Spleen (tissue), 11 donors: Measurements from ENCODE around the gene FBXW4. TPM values are rescaled to one million over a fixed set of nuclear protein-coding genes. Genes with fewer than 3 reads are reported as not detected.

Experiments used
- DNase-seq: peaks from one replicate; pipeline ENCODE4 v3.0.0-alpha.2; 2020
- H3K27ac ChIP-seq, 8 donors: fragments of 200-600 bp; sonication (generic) in 7 of 8; 1 replicate in 4 of 8; 2 replicates in 4 of 8; pipeline versions ENCODE4 v1.5.0 to v1.8.0; 2016 to 2021; ENCODE audit warnings: inconsistent platforms in 4 of 8, mild to moderate bottlenecking in 4 of 8, moderate library complexity in 1 of 8
- H3K27me3 ChIP-seq, 7 donors: fragments of 200-600 bp; sonication (generic) in 6 of 7; replicated peaks in 1 of 7; 1 replicate in 4 of 7; 2 replicates in 3 of 7; pipeline versions ENCODE4 v1.5.0 to v1.8.0; 2016 to 2021; ENCODE audit warnings: inconsistent platforms in 3 of 7, mild to moderate bottlenecking in 1 of 7
- H3K36me3 ChIP-seq, 6 donors: fragments of 200-600 bp; sonication (generic) in 5 of 6; 1 replicate in 4 of 6; 2 replicates in 2 of 6; pipeline versions ENCODE4 v1.5.0 to v1.8.0; 2016 to 2021; ENCODE audit warnings: inconsistent platforms in 2 of 6
- H3K4me1 ChIP-seq, 6 donors: fragments of 200-600 bp; sonication (generic) in 5 of 6; 1 replicate in 3 of 6; 2 replicates in 3 of 6; pipeline versions ENCODE4 v1.5.0 to v1.8.0; 2016 to 2021; ENCODE audit warnings: inconsistent platforms in 3 of 6
- H3K4me3 ChIP-seq, 8 donors: fragments of 200-600 bp; sonication (generic) in 7 of 8; 1 replicate in 4 of 8; 2 replicates in 4 of 8; pipeline versions ENCODE4 v1.5.0 to v1.8.0; 2016 to 2021; ENCODE audit warnings: inconsistent platforms in 4 of 8, mild to moderate bottlenecking in 4 of 8, moderate library complexity in 2 of 8
- H3K9me3 ChIP-seq, 8 donors: fragments of 200-600 bp; sonication (generic) in 7 of 8; 1 replicate in 4 of 8; 2 replicates in 4 of 8; pipeline versions ENCODE4 v1.5.0 to v1.8.0; 2016 to 2021; ENCODE audit warnings: inconsistent platforms in 4 of 8
- POLR2A ChIP-seq, 3 donors: fragments of 450-650 bp; IDR thresholded peaks; one replicate each; pipeline ENCODE4 v1.5.1; 2017; ENCODE audit warnings: antibody characterized with exemption in 3 of 3, mild to moderate bottlenecking in 1 of 3
- POLR2AphosphoS5 ChIP-seq, 3 donors: sonication (generic); formaldehyde crosslinking; IDR thresholded peaks; one replicate each; pipeline ENCODE4 v1.5.1; 2017; ENCODE audit warnings: antibody characterized with exemption in 3 of 3
- WGBS, 5 donors: extraction: QIAGEN DNeasy Blood & Tissue Kit in 3 of 5; methylation state at CpG; one replicate each; pipeline versions ENCODE4 v1.1.5 to v1.1.7; 2013 to 2018; 5-methylcytosine and 5-hydroxymethylcytosine counted together
- intact Hi-C: fragments of 100-400 bp; cut with DNase I; formaldehyde crosslinking; loops from one replicate; pipeline ENCODE4 v1.15.0; 2023; ENCODE audit warnings: low total_unique reads
- polyA plus RNA-seq, 3 donors: library from polyadenylated mRNA; stranded (reverse); fragments of 200-250 nt; gene quantifications; one replicate each; pipeline ENCODE4 v1.2.1, GENCODE V29; 2013
- total RNA-seq, 7 donors: library from RNA; depleted of rRNA in 3 of 7; stranded (reverse); fragments of >200 nt in 3 of 7; fragmentation: NEBNext Ultra II Directional in 4 of 7; extraction: Animal tissue kit (Norgen Biotek cat#: 25700) in 4 of 7; gene quantifications; one replicate each; pipeline versions ENCODE4 v1.1.0 to v1.2.1, GENCODE V29; 2016 to 2021
- TF ChIP-seq, protein P1 (sequence below), 11 experiments: fragments of 200-600 bp in 7 of 11; fragments of 450-650 bp in 4 of 11; sonication (generic) in 4 of 11; IDR thresholded peaks in 8 of 11; conservative IDR thresholded peaks in 3 of 11; 1 replicate in 7 of 11; 2 replicates in 4 of 11; pipeline versions ENCODE4 v1.4.0 to v1.8.0; 2016 to 2021; ENCODE audit warnings: antibody characterized with exemption in 11 of 11, inconsistent platforms in 4 of 11, mild to moderate bottlenecking in 1 of 11
- donor health status: healthy with polysubstance abuse.
- donor health status: DM: no; HTN: no; CAD: no; lungs with moderate emphysema.
- donor health status: DM: no; HTN: no; CAD: no.
- donor health status: Bipolar disorder and iron deficiency.
- donor health status: healthy.
- donor health status: DM: no; HTN: no; CAD: no.
- donor health status: DM: yes; HTN: yes; CAD: no.

Gene FBXW4
- total and polyA plus RNA-seq, 10 donors = 24.1 to 78.1 (median 54.8) TPM

DNA sequence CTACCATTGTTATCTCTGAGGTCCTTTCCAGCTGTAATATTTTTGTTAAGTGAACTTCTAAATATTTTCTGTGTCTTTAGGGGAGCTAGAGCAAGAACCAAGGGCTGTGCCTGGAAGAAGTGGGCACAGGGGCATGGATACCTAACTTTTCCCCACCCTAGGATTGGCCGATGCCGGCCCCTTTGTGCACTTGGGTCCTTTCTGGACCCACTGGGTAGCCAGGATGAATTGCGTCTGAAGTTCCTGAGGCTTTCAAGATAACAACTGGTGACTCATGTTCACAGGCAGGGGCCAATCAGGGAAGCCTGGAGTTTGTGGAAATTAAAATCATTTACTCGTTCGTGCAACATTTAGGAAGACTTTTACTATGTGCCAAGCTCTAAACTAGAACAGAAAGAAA, 106.1 kb downstream of the FBXW4 start:
- no peaks in the 10 kb centered on the region for H3K27me3 ChIP-seq
- DNase-seq = peak; percentile 47
- TF ChIP-seq POLR2A (IDR thresholded peaks at IDR 0.05) (no peak), POLR2AphosphoS5 (IDR thresholded peaks at IDR 0.05) (no peak)
- TF ChIP-seq, protein P1, sequence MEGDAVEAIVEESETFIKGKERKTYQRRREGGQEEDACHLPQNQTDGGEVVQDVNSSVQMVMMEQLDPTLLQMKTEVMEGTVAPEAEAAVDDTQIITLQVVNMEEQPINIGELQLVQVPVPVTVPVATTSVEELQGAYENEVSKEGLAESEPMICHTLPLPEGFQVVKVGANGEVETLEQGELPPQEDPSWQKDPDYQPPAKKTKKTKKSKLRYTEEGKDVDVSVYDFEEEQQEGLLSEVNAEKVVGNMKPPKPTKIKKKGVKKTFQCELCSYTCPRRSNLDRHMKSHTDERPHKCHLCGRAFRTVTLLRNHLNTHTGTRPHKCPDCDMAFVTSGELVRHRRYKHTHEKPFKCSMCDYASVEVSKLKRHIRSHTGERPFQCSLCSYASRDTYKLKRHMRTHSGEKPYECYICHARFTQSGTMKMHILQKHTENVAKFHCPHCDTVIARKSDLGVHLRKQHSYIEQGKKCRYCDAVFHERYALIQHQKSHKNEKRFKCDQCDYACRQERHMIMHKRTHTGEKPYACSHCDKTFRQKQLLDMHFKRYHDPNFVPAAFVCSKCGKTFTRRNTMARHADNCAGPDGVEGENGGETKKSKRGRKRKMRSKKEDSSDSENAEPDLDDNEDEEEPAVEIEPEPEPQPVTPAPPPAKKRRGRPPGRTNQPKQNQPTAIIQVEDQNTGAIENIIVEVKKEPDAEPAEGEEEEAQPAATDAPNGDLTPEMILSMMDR (IDR thresholded peaks at IDR 0.05 in 8 of 11, conservative IDR thresholded peaks at IDR 0.05 in 3 of 11) = no peak
- 74 to 88% (median 85%) methylated on average over 5 of the region's 5 CpGs for WGBS, 5 donors
- H3K4me3 ChIP-seq = peak overlapping the region in 7 of 8 donors; percentile 72 to 98 (median 96)
- peaks cover 0 to 21% (median 9%) of the 10 kb centered on the region in 6 donors for H3K36me3 ChIP-seq
- intact Hi-C loops = no loop called here
- H3K27ac ChIP-seq = no peak overlapping the region
- H3K4me1 ChIP-seq = peaks cover 10 to 40% (median 23%) of the 10 kb centered on the region in 6 donors
- no peaks in the 10 kb centered on the region for H3K9me3 ChIP-seq

DNA sequence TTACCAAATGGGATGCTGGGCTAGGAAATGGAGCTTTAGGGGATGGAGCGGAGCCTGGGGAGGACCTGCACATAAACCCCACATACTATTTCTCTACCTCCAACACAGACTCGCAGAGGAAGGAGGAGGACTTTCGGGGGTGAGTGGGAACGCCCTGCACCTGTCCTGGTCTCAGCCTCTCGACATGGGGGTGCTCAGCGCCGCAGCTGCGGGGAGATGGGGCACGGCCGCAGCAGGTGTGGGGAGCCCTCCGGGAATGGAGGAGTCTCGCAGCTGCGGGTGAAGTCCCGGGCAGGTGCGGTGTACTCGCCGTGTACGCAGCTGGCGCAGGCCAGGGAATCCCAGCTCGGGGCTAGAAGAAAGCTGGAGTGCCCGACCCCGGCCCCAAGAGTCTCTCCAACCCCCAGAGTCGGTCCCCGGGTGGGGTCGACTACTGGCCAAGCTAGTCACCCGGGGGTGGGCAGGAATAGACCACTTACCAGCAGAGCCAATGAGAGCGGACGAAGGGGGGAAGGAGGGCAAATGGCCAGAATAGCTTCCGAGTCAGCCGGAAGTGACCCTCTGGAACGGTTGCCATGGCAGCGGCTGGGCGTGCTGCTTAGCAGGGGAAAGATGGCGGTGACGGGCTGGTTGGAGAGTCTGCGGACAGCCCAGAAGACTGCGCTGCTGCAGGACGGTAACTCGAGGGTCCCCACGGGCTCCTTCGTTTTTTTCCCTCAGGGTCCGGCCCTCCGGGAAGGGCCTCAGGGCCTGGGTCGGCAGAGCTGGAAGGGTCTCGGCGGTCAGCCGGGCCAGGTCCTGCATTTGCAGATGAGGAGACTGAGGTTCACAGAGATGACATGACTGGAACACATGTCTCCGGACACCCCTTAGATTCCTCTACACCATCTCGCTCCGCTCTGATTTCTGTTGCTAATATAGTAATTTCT, 107.0 kb downstream of the FBXW4 start, which contains the start of the genes DPCD and POLL:
Gene DPCD (plus strand): TSS at position 597 of the 929 bp plus-strand sequence. CDS start 16 bp downstream, at position 613.
Gene POLL (minus strand): TSS at position 533 of the 929 bp plus-strand sequence. CDS start 897 bp downstream, outside the sequence.
- no peaks in the 10 kb centered on the region for H3K27me3 ChIP-seq
- TF ChIP-seq, protein P1 (IDR thresholded peaks at IDR 0.05 in 8 of 11, conservative IDR thresholded peaks at IDR 0.05 in 3 of 11) = no peak
- TF ChIP-seq POLR2A (IDR thresholded peaks at IDR 0.05) (no peak), POLR2AphosphoS5 (IDR thresholded peaks at IDR 0.05) (peak; percentile 83 to 87 (median 84))

DNA sequence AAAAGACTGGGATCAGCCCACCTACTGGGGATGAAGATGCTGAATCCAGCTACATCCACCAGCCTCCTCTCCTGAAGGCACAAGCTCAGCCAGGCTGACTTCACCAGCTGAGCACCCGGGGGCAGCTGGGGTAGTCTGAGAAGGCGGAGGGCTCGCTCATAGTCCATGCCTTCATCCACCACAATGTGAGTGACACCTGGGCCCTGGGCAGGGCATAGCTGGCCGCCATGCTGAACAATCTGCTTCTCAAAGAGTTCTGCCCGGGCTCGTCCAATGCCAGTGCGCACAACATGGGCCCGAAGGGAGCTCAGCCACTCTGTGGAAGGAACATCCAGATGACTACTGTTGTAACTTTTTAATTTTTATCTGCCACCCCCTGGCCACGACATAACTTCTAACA, 109.1 kb downstream of the FBXW4 start:
- DNase-seq = peak; percentile 63
- intact Hi-C loops = no loop called here
- WGBS, 5 donors = 90 to 97% (median 95%) methylated on average over 9 of the region's 9 CpGs

More for the DNA sequence above, 107.0 kb downstream of the FBXW4 start, which contains the start of the genes DPCD and POLL:
- Histone ChIP-seq H3K9me3 (no peaks in the 10 kb centered on the region), H3K4me3 (peak within 1 kb of the TSS; percentile 72 to 99 (median 96)), H3K27ac (peak within 1 kb of the TSS; percentile 53 to 87 (median 82)), H3K4me1 (peaks cover 10 to 36% (median 23%) of the 10 kb centered on the region in 6 donors), H3K36me3 (peaks cover 0 to 30% (median 14%) of the 10 kb centered on the region in 6 donors)
- WGBS, 5 donors = 1% methylated on average over 35 to 50 of the region's 50 CpGs
- DNase-seq = peak; percentile 98
- intact Hi-C loops = no loop called here

More for the DNA sequence above, 109.1 kb downstream of the FBXW4 start:
- peaks cover 0 to 51% (median 22%) of the 10 kb centered on the region in 6 donors for H3K36me3 ChIP-seq
- H3K27ac ChIP-seq = no peak overlapping the region
- H3K4me1 ChIP-seq = peaks cover 10 to 35% (median 23%) of the 10 kb centered on the region in 6 donors
- TF ChIP-seq, protein P1 (IDR thresholded peaks at IDR 0.05 in 8 of 11, conservative IDR thresholded peaks at IDR 0.05 in 3 of 11) = no peak
- TF ChIP-seq POLR2A (IDR thresholded peaks at IDR 0.05) (no peak), POLR2AphosphoS5 (IDR thresholded peaks at IDR 0.05) (no peak)
- H3K27me3 ChIP-seq = no peaks in the 10 kb centered on the region
- H3K9me3 ChIP-seq = no peaks in the 10 kb centered on the region
- H3K4me3 ChIP-seq = no peak overlapping the region
